HG03575 (cell line): ENCODE measurements around the gene FGB.

ENCODE experiments used
- ATAC-seq: cut with Tn5 transposase; IDR thresholded peaks from one replicate; pipeline ENCODE4 v1.9.1; 2021; ENCODE audit not compliant: unreplicated experiment, insufficient number of reproducible peaks, low FRiP score; ENCODE audit errors: extremely low read depth

Gene FGB

GRCh38 chr4:154560824-154561231 lies 2.0 kb upstream of the FGB start:
- no peak for ATAC-seq

- no peak for ATAC-seq
Measured at GRCh38 chr4:154564311-154564710, 1.5 kb downstream of the FGB start.

- ATAC-seq = no peak
Measured at GRCh38 chr4:154565704-154566103, 2.9 kb downstream of the FGB start.

- no peak for ATAC-seq
Measured at GRCh38 chr4:154566639-154567204, 3.9 kb downstream of the FGB start.

- ATAC-seq = no peak
Measured at GRCh38 chr4:154569028-154569427, 6.2 kb downstream of the FGB start.

GRCh38 chr4:154569584-154569983 lies 6.8 kb downstream of the FGB start:
- ATAC-seq = no peak

GRCh38 chr4:154573190-154573870 lies 10.5 kb downstream of the FGB start:
- ATAC-seq = no peak

- no peak for ATAC-seq
Measured at GRCh38 chr4:154574311-154574710, 11.5 kb downstream of the FGB start.

- ATAC-seq = no peak
Measured at GRCh38 chr4:154577324-154577723, 14.5 kb downstream of the FGB start.

- no peak for ATAC-seq
Measured at GRCh38 chr4:154578919-154579318, 16.1 kb downstream of the FGB start.

- ATAC-seq = no peak
Measured at GRCh38 chr4:154579927-154580326, 17.1 kb downstream of the FGB start.

- ATAC-seq = no peak
Measured at GRCh38 chr4:154582723-154583122, 19.9 kb downstream of the FGB start.

GRCh38 chr4:154583230-154583629 lies 20.4 kb downstream of the FGB start:
- no peak for ATAC-seq

GRCh38 chr4:154583677-154584076 lies 20.9 kb downstream of the FGB start:
- no peak for ATAC-seq

GRCh38 chr4:154584259-154584658 lies 21.4 kb downstream of the FGB start:
- no peak for ATAC-seq

- ATAC-seq = no peak
Measured at GRCh38 chr4:154585369-154586018, 22.7 kb downstream of the FGB start.

GRCh38 chr4:154586296-154587033 lies 23.7 kb downstream of the FGB start:
- no peak for ATAC-seq

GRCh38 chr4:154588198-154588597 lies 25.4 kb downstream of the FGB start:
- no peak for ATAC-seq

- ATAC-seq = no peak
Measured at GRCh38 chr4:154589296-154590197, 26.7 kb downstream of the FGB start.
